Measurements from ENCODE around the gene ZNF724. TPM values are rescaled to one million over a fixed set of nuclear protein-coding genes. Genes with fewer than 3 reads are reported as not detected.

ZNF724 gene
- total and polyA plus RNA-seq, 2 of the 13 experiments (the other 11 are each of a cell fraction or from before 2014, with no cell fraction given): 1.5 to 15.0 TPM

GRCh38 chr19:23273590-23274412 lies 23.6 kb upstream of the ZNF724 start (continued):
- TF ChIP-seq, protein P1, sequence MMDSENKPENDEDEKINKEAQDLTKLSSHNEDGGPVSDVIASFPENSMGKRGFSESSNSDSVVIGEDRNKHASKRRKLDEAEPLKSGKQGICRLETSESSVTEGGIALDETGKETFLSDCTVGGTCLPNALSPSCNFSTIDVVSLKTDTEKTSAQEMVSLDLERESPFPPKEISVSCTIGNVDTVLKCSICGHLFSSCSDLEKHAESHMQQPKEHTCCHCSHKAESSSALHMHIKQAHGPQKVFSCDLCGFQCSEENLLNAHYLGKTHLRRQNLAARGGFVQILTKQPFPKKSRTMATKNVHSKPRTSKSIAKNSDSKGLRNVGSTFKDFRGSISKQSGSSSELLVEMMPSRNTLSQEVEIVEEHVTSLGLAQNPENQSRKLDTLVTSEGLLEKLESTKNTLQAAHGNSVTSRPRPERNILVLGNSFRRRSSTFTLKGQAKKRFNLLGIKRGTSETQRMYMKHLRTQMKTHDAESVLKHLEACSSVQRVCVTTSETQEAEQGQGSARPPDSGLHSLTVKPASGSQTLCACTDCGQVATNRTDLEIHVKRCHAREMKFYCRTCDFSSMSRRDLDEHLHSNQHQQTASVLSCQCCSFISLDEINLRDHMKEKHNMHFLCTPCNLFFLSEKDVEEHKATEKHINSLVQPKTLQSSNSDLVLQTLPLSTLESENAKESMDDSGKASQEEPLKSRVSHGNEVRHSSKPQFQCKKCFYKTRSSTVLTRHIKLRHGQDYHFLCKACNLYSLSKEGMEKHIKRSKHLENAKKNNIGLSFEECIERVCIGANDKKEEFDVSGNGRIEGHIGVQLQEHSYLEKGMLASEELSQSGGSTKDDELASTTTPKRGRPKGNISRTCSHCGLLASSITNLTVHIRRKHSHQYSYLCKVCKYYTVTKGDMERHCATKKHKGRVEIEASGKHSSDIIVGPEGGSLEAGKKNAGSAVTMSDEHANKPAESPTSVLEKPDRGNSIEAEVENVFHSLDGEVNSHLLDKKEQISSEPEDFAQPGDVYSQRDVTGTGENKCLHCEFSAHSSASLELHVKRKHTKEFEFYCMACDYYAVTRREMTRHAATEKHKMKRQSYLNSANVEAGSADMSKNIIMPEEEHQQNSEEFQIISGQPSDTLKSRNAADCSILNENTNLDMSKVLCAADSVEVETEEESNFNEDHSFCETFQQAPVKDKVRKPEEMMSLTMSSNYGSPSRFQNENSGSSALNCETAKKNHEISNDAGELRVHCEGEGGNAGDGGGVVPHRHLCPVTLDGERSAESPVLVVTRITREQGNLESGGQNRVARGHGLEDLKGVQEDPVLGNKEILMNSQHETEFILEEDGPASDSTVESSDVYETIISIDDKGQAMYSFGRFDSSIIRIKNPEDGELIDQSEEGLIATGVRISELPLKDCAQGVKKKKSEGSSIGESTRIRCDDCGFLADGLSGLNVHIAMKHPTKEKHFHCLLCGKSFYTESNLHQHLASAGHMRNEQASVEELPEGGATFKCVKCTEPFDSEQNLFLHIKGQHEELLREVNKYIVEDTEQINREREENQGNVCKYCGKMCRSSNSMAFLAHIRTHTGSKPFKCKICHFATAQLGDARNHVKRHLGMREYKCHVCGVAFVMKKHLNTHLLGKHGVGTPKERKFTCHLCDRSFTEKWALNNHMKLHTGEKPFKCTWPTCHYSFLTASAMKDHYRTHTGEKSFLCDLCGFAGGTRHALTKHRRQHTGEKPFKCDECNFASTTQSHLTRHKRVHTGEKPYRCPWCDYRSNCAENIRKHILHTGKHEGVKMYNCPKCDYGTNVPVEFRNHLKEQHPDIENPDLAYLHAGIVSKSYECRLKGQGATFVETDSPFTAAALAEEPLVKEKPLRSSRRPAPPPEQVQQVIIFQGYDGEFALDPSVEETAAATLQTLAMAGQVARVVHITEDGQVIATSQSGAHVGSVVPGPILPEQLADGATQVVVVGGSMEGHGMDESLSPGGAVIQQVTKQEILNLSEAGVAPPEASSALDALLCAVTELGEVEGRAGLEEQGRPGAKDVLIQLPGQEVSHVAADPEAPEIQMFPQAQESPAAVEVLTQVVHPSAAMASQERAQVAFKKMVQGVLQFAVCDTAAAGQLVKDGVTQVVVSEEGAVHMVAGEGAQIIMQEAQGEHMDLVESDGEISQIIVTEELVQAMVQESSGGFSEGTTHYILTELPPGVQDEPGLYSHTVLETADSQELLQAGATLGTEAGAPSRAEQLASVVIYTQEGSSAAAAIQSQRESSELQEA (CRISPR knock-in tag; IDR thresholded peaks at IDR 0.05; ENCODE audit: not compliant biosample characterization): no peak
- TF ChIP-seq MTF1 (CRISPR knock-in tag; IDR thresholded peaks at IDR 0.05) (0 out of 2 replicates have a peak, but pooled peaks have one; percentile 72), GZF1 (CRISPR knock-in tag; IDR thresholded peaks at IDR 0.05) (0 out of 2 replicates have a peak, but pooled peaks have one; percentile 46), PAWR (CRISPR knock-in tag; IDR thresholded peaks at IDR 0.05; ENCODE audit: borderline replicate concordance) (no peak), ZNF33A (CRISPR knock-in tag; IDR thresholded peaks at IDR 0.05; ENCODE audit: borderline replicate concordance) (no peak), ZNF543 (CRISPR knock-in tag; IDR thresholded peaks at IDR 0.05) (peak; percentile 50; the same call in 1 of the 2 replicates), ZNF512 (CRISPR knock-in tag; IDR thresholded peaks at IDR 0.05) (no peak), SMARCE1 (IDR thresholded peaks at IDR 0.05; ENCODE audit: borderline replicate concordance) (no peak), IRX3 (CRISPR knock-in tag; IDR thresholded peaks at IDR 0.05; ENCODE audit: borderline replicate concordance, low read depth) (no peak), KAT7 (CRISPR knock-in tag; IDR thresholded peaks at IDR 0.05; ENCODE audit: borderline replicate concordance) (peak; percentile 63; the same call in 1 of the 2 replicates), RNF219 (CRISPR knock-in tag; IDR thresholded peaks at IDR 0.05) (0 out of 2 replicates have a peak, but pooled peaks have one; percentile 25), FLYWCH1 (CRISPR knock-in tag; IDR thresholded peaks at IDR 0.05) (no peak), ISX (CRISPR knock-in tag; conservative IDR thresholded peaks at IDR 0.05) (no peak), ZNF335 (CRISPR knock-in tag; IDR thresholded peaks at IDR 0.05) (no peak)
- TF ChIP-seq, protein P2, sequence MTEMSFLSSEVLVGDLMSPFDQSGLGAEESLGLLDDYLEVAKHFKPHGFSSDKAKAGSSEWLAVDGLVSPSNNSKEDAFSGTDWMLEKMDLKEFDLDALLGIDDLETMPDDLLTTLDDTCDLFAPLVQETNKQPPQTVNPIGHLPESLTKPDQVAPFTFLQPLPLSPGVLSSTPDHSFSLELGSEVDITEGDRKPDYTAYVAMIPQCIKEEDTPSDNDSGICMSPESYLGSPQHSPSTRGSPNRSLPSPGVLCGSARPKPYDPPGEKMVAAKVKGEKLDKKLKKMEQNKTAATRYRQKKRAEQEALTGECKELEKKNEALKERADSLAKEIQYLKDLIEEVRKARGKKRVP (CRISPR knock-in tag; IDR thresholded peaks at IDR 0.05): no peak
